Natural killer cell (primary cell): ENCODE results near the gene CDC5L. TPM values are rescaled to one million over a fixed set of nuclear protein-coding genes. Genes with fewer than 3 reads are reported as not detected.
A peak's percentile ranks its signal among the peaks of the same experiment; 100 is the strongest.

Experiments
- ATAC-seq, 3 donors: fragments of 150-1000 bp in 2 of 3; fragments of 200-7000 bp in 1 of 3; cut with Tn5 transposase; 1 replicate in 1 of 3; 2 replicates in 2 of 3; pipeline ENCODE4 v1.10.0; 2021; ENCODE audit warnings: mild to moderate bottlenecking in 2 of 3, moderate library complexity in 2 of 3
- DNase-seq, 2 donors: peaks; one replicate each; pipeline versions ENCODE4 v3.0.0 to v3.0.0-alpha.2; 2013 to 2021; ENCODE audit warnings: mixed read lengths in 1 of 2
- H3K27ac ChIP-seq: one replicate; pipeline ENCODE4 v1.5.1; 2013; ENCODE audit warnings: mild to moderate bottlenecking, low read length
- H3K27me3 ChIP-seq: one replicate; pipeline ENCODE4 v1.6.1; 2013; ENCODE audit warnings: low read length; ENCODE audit not compliant: control insufficient read depth, insufficient read depth
- H3K36me3 ChIP-seq: one replicate; pipeline ENCODE4 v1.6.1; 2013; ENCODE audit warnings: low read length; ENCODE audit not compliant: control insufficient read depth, insufficient read depth
- H3K4me1 ChIP-seq: one replicate; pipeline ENCODE4 v1.6.1; 2013; ENCODE audit warnings: low read length; ENCODE audit not compliant: control insufficient read depth, insufficient read depth
- H3K4me3 ChIP-seq: one replicate; pipeline ENCODE4 v1.5.1; 2013; ENCODE audit warnings: low read length
- H3K9me3 ChIP-seq: one replicate; pipeline ENCODE4 v1.6.1; 2013; ENCODE audit warnings: low read length; ENCODE audit not compliant: control insufficient read depth, insufficient read depth
- H3K27ac Mint-ChIP-seq, 2 donors: one replicate each; pipeline ENCODE4 v1.8.0; 2022; ENCODE audit warnings: mild to moderate bottlenecking in 2 of 2, mixed read lengths in 2 of 2, moderate library complexity in 1 of 2
- H3K27me3 Mint-ChIP-seq, 2 donors: one replicate each; pipeline ENCODE4 v1.8.0; 2022; ENCODE audit warnings: low read depth in 2 of 2, mixed read lengths in 2 of 2
- H3K36me3 Mint-ChIP-seq: one replicate; pipeline ENCODE4 v1.8.0; 2022; ENCODE audit warnings: mixed read lengths
- H3K4me1 Mint-ChIP-seq, 2 donors: one replicate each; pipeline ENCODE4 v1.8.0; 2022; ENCODE audit warnings: mixed read lengths in 2 of 2
- H3K4me3 Mint-ChIP-seq: one replicate; pipeline ENCODE4 v1.8.0; 2022; ENCODE audit warnings: mild to moderate bottlenecking, moderate library complexity, mixed read lengths
- H3K9me3 Mint-ChIP-seq, 2 donors: one replicate each; pipeline ENCODE4 v1.8.0; 2022; ENCODE audit warnings: mixed read lengths in 2 of 2
- CTCF ChIP-seq: fragments of 200-600 bp; IDR thresholded peaks from one replicate; pipeline ENCODE4 v1.8.0; 2022; ENCODE audit warnings: antibody characterized with exemption
- WGBS: methylation state at CpG from one replicate; pipeline ENCODE4 v1.1.7; 2013; ENCODE audit warnings: missing lambda C conversion rate; ENCODE audit not compliant: insufficient coverage; 5-methylcytosine and 5-hydroxymethylcytosine counted together
- intact Hi-C: fragments of 100-400 bp; cut with micrococcal nuclease; formaldehyde crosslinking; loops from one replicate; pipeline ENCODE4 v1.14.2; 2022
- total RNA-seq, 4 donors: library from RNA; stranded (reverse); fragments of 120-200 nt in 1 of 4; gene quantifications; one replicate each; pipeline versions ENCODE4 v1.2.3 to v1.2.4, GENCODE V29; 2013 to 2022

Gene CDC5L
- total RNA-seq, 3 donors from 2014 or later (not counting 1 experiment from before 2014, with no cell fraction given) = 22.0 to 25.0 (median 24.9) TPM

DNA sequence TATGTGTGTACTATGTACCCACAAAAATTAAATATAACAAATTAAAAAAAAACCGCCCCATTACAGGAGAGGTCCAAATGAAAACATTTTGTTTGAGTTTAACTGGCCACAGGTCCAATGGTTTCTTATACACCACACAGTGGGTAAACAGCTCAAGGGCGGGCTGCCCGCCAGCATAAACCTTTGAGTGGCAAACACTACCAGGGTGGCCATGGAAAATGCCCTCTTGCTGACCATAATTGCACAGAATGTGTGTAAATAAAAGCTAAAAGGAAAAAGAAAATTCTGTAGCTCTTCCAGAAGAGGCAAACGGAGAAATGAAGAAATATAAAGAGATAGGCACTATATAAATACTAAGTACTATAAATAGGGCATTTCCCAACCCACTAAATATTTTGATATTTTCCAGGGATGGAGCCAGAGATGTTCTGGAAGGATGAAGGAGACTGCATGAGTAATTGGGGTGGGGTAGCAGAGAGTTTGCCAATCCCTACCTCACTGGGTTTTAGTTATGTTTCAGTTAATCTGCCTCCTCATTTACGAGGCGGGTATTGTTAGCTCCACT is 1.1 kb upstream of the CDC5L start:
- DNase-seq (no peak), ATAC-seq (no peak)
- Mint-ChIP-seq H3K4me1 (peaks cover 37 to 45% of the 10 kb centered on the region in 2 donors), H3K27ac (peak overlapping the region; percentile 98 to 99), H3K9me3 (no peaks in the 10 kb centered on the region), H3K27me3 (peaks cover 0 to 2% of the 10 kb centered on the region in 2 donors), H3K36me3 (no peaks in the 10 kb centered on the region), H3K4me3 (peak overlapping the region; percentile 97)
- peak overlapping the region; percentile 92 for H3K4me3 ChIP-seq
- WGBS = 68% methylated on average over 4 of the region's 6 CpGs
- H3K36me3 ChIP-seq = peaks cover 4% of the 10 kb centered on the region
- TF ChIP-seq CTCF = no peak
- H3K9me3 ChIP-seq = no peaks in the 10 kb centered on the region
- H3K27ac ChIP-seq = peak overlapping the region; percentile 94
- H3K27me3 ChIP-seq = no peaks in the 10 kb centered on the region
- intact Hi-C loops = no loop called here
- H3K4me1 ChIP-seq = peaks cover 12% of the 10 kb centered on the region

GRCh38 chr6:44386929-44387345 is 569 bp upstream of the CDC5L start:
- DNase-seq (no peak), ATAC-seq (peak in 2 of 3 donors; percentile 12)
- no peak for TF ChIP-seq CTCF
- 11% methylated on average over 8 of the region's 8 CpGs for WGBS
- Histone ChIP-seq H3K27ac (peak overlapping the region; percentile 94), H3K4me3 (peak overlapping the region; percentile 92), H3K36me3 (peaks cover 8% of the 10 kb centered on the region), H3K27me3 (no peaks in the 10 kb centered on the region), H3K4me1 (peaks cover 12% of the 10 kb centered on the region), H3K9me3 (no peaks in the 10 kb centered on the region)
- Mint-ChIP-seq H3K4me1 (peaks cover 39 to 50% of the 10 kb centered on the region in 2 donors), H3K27ac (peak overlapping the region; percentile 98 to 99), H3K9me3 (no peaks in the 10 kb centered on the region), H3K4me3 (peak overlapping the region; percentile 97), H3K27me3 (peaks cover 0 to 2% of the 10 kb centered on the region in 2 donors), H3K36me3 (no peaks in the 10 kb centered on the region)
- intact Hi-C loops = no loop called here

DNA sequence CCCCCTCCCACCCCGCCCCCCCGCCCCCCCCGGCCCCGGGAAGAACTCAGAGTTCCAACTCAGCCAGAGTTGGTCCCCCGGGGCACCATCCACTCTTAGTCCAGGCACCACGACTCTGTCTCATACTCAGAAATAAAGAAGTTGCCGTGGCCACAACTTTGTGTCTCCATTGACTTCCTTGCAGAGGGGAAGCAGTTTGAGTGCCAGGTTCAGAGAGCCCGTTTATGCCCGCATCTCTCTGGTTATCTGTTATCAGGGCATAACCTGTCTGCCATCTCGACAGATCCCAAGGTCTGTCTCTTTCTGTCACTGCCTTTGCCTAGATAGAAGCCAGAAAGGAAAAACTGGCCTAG is 605 bp downstream of the CDC5L start:
- no peak for TF ChIP-seq CTCF
- Histone ChIP-seq H3K27ac (peak overlapping the region; percentile 60), H3K27me3 (no peaks in the 10 kb centered on the region), H3K4me1 (peaks cover 12% of the 10 kb centered on the region), H3K9me3 (no peaks in the 10 kb centered on the region), H3K36me3 (peaks cover 20% of the 10 kb centered on the region), H3K4me3 (peak overlapping the region; percentile 92)
- peaks cover 0 to under 1% of the 10 kb centered on the region in 2 donors for H3K27me3 Mint-ChIP-seq
- H3K9me3 Mint-ChIP-seq = no peaks in the 10 kb centered on the region
- H3K4me3 Mint-ChIP-seq = peak overlapping the region; percentile 97
- H3K4me1 Mint-ChIP-seq = peaks cover 46 to 51% of the 10 kb centered on the region in 2 donors
- peak overlapping the region; percentile 98 to 99 for H3K27ac Mint-ChIP-seq
- H3K36me3 Mint-ChIP-seq = no peaks in the 10 kb centered on the region
- DNase-seq (no peak), ATAC-seq (no peak)
- WGBS = 0% methylated on average over 6 of the region's 10 CpGs
- intact Hi-C loops = no loop called here

- Histone ChIP-seq H3K4me3 (no peak overlapping the region), H3K27ac (no peak overlapping the region), H3K27me3 (no peaks in the 10 kb centered on the region), H3K36me3 (peaks cover 28% of the 10 kb centered on the region), H3K9me3 (no peaks in the 10 kb centered on the region), H3K4me1 (peaks cover 12% of the 10 kb centered on the region)
- 84% methylated on average over 3 of the region's 5 CpGs for WGBS
- Mint-ChIP-seq H3K4me1 (peaks cover 46 to 51% of the 10 kb centered on the region in 2 donors), H3K36me3 (no peaks in the 10 kb centered on the region), H3K9me3 (no peaks in the 10 kb centered on the region), H3K4me3 (peak overlapping the region; percentile 97), H3K27me3 (no peaks in the 10 kb centered on the region), H3K27ac (peak overlapping the region; percentile 98 to 99)
- intact Hi-C loops = no loop called here
- ATAC-seq (no peak), DNase-seq (no peak)
- no peak for TF ChIP-seq CTCF
Measured at GRCh38 chr6:44388887-44389286, 1.4 kb downstream of the CDC5L start.
